ENCODE data around the gene CCNG1.

DNA sequence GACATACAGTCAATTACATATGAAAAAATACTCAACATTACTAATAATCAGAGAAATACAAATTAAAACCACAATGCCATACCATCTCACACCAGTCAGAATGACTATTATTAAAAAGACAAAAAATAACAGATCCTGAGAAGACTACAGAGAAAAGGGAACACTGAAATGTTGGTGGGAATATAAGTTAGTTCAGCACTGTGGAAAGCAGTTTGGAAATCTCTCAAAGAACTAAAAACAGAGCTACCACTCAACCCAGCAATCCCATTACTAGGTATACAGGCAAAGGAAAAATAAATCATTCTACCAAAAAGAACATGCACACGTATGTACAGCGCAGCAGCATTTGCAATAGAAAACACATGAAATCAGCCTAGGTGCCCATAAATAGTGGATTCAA lies 41.6 kb upstream of the CCNG1 start:
- TF ChIP-seq POLR2A (IDR thresholded peaks at IDR 0.05) = no peak
- TF ChIP-seq, protein P1, sequence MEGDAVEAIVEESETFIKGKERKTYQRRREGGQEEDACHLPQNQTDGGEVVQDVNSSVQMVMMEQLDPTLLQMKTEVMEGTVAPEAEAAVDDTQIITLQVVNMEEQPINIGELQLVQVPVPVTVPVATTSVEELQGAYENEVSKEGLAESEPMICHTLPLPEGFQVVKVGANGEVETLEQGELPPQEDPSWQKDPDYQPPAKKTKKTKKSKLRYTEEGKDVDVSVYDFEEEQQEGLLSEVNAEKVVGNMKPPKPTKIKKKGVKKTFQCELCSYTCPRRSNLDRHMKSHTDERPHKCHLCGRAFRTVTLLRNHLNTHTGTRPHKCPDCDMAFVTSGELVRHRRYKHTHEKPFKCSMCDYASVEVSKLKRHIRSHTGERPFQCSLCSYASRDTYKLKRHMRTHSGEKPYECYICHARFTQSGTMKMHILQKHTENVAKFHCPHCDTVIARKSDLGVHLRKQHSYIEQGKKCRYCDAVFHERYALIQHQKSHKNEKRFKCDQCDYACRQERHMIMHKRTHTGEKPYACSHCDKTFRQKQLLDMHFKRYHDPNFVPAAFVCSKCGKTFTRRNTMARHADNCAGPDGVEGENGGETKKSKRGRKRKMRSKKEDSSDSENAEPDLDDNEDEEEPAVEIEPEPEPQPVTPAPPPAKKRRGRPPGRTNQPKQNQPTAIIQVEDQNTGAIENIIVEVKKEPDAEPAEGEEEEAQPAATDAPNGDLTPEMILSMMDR (IDR thresholded peaks at IDR 0.05) = no peak
